ENCODE measurements around the gene PPP1R1A.

DNA sequence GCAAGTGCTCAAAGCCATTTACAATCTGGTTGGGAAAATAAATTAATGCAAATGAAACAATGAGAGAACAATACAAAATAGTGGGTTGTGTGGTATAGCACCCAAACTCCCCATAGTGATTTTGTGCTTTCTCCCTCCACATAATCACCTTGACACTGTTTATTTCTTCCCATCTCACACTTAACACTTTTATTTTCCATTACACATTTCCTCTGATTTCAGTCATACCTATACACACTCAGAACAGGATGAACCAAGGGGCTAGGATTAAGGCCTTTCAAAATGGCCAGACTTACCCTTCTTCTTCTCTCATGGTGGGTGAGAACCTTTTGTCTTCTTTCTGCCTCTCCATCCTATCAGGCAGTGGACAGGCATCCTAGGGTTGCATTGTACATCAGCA is 53.0 kb downstream of the PPP1R1A start:
- TF ChIP-seq, protein P1, sequence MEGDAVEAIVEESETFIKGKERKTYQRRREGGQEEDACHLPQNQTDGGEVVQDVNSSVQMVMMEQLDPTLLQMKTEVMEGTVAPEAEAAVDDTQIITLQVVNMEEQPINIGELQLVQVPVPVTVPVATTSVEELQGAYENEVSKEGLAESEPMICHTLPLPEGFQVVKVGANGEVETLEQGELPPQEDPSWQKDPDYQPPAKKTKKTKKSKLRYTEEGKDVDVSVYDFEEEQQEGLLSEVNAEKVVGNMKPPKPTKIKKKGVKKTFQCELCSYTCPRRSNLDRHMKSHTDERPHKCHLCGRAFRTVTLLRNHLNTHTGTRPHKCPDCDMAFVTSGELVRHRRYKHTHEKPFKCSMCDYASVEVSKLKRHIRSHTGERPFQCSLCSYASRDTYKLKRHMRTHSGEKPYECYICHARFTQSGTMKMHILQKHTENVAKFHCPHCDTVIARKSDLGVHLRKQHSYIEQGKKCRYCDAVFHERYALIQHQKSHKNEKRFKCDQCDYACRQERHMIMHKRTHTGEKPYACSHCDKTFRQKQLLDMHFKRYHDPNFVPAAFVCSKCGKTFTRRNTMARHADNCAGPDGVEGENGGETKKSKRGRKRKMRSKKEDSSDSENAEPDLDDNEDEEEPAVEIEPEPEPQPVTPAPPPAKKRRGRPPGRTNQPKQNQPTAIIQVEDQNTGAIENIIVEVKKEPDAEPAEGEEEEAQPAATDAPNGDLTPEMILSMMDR (IDR thresholded peaks at IDR 0.05 in 8 of 11, conservative IDR thresholded peaks at IDR 0.05 in 3 of 11), result no peak
- TF ChIP-seq POLR2A (IDR thresholded peaks at IDR 0.05), result no peak
